ENCODE measurements around the gene TRABD2B. TPM values are rescaled to one million over a fixed set of nuclear protein-coding genes. Genes with fewer than 3 reads are reported as not detected.

TRABD2B gene
- total RNA-seq, 1 donor from 2014 or later, result 0.92 TPM

GRCh38 chr1:47947531-47947930 lies 49.7 kb downstream of the TRABD2B start:
- no peak for ATAC-seq
- no peak for DNase-seq
- intact Hi-C loops (cut with micrococcal nuclease), result no loop called here

GRCh38 chr1:47944561-47944960 lies 52.6 kb downstream of the TRABD2B start:
- DNase-seq (no peak), ATAC-seq (peak; percentile 67)
- intact Hi-C loops (cut with micrococcal nuclease), result no loop called here

GRCh38 chr1:47942240-47942629 lies 55.0 kb downstream of the TRABD2B start:
- no peak for ATAC-seq
- no peak for DNase-seq

GRCh38 chr1:47941609-47942239 lies 55.5 kb downstream of the TRABD2B start:
- DNase-seq, result no peak
- ATAC-seq, result no peak
- intact Hi-C loops (cut with micrococcal nuclease), result no loop called here

More at GRCh38 chr1:47942240-47942629, 55.0 kb downstream of the TRABD2B start:
- intact Hi-C loops (cut with micrococcal nuclease), result no loop called here

- DNase-seq (no peak), ATAC-seq (no peak)
- intact Hi-C loops (cut with micrococcal nuclease), result no loop called here
These were observed 56.4 kb downstream of the TRABD2B start for GRCh38 chr1:47940779-47941178.

- intact Hi-C loops (cut with micrococcal nuclease), result no loop called here
- no peak for ATAC-seq
These were observed 56.9 kb downstream of the TRABD2B start for GRCh38 chr1:47940326-47940725.

GRCh38 chr1:47938520-47938919 lies 58.7 kb downstream of the TRABD2B start:
- DNase-seq (no peak), ATAC-seq (peak; percentile 27)

More at GRCh38 chr1:47940326-47940725, 56.9 kb downstream of the TRABD2B start:
- DNase-seq, result no peak

GRCh38 chr1:47937586-47938254 lies 59.5 kb downstream of the TRABD2B start:
- intact Hi-C loops (cut with micrococcal nuclease), result no loop called here
- ATAC-seq, result no peak

More at GRCh38 chr1:47938520-47938919, 58.7 kb downstream of the TRABD2B start:
- intact Hi-C loops (cut with micrococcal nuclease), result no loop called here

GRCh38 chr1:47936916-47937551 lies 60.2 kb downstream of the TRABD2B start:
- intact Hi-C loops (cut with micrococcal nuclease), result no loop called here
- ATAC-seq (no peak), DNase-seq (no peak)

More at GRCh38 chr1:47937586-47938254, 59.5 kb downstream of the TRABD2B start:
- DNase-seq, result no peak

- intact Hi-C loops (cut with micrococcal nuclease), result no loop called here
- DNase-seq (no peak), ATAC-seq (no peak)
These were observed 61.3 kb downstream of the TRABD2B start for GRCh38 chr1:47935856-47936255.

- intact Hi-C loops (cut with micrococcal nuclease), result no loop called here
- DNase-seq (no peak), ATAC-seq (peak; percentile 58)
These were observed 62.0 kb downstream of the TRABD2B start for GRCh38 chr1:47935163-47935562.

GRCh38 chr1:47934243-47934805 lies 62.9 kb downstream of the TRABD2B start:
- ATAC-seq (peak; percentile 79), DNase-seq (peak; percentile 71)
- intact Hi-C loops (cut with micrococcal nuclease), result no loop called here

- DNase-seq, result no peak
- no peak for ATAC-seq
- intact Hi-C loops (cut with micrococcal nuclease), result no loop called here
These were observed 64.4 kb downstream of the TRABD2B start for GRCh38 chr1:47932743-47933142.

GRCh38 chr1:47931395-47931794 lies 65.8 kb downstream of the TRABD2B start:
- intact Hi-C loops (cut with micrococcal nuclease), result no loop called here
- DNase-seq (no peak), ATAC-seq (no peak)

GRCh38 chr1:47930210-47930840 lies 66.9 kb downstream of the TRABD2B start:
- DNase-seq (no peak), ATAC-seq (no peak)
- intact Hi-C loops (cut with micrococcal nuclease), result no loop called here

- ATAC-seq, result no peak
- intact Hi-C loops (cut with micrococcal nuclease), result no loop called here
- no peak for DNase-seq
These were observed 70.0 kb downstream of the TRABD2B start for GRCh38 chr1:47927165-47927564.

- intact Hi-C loops (cut with micrococcal nuclease), result no loop called here
- DNase-seq (no peak), ATAC-seq (no peak)
These were observed 70.7 kb downstream of the TRABD2B start for GRCh38 chr1:47926461-47926999.

GRCh38 chr1:47924270-47925048 lies 72.7 kb downstream of the TRABD2B start:
- intact Hi-C loops (cut with micrococcal nuclease), result no loop called here

More at GRCh38 chr1:47924270-47925048, 72.7 kb downstream of the TRABD2B start:
- DNase-seq, result no peak
- ATAC-seq, result no peak

Data from left ventricle myocardium superior (tissue), 1 donor.